ENCODE data around the gene SSBP1.
A peak's percentile ranks its signal among the peaks of the same experiment; 100 is the strongest.
"Not testable (repeated sequence)": the region's sequence is repeated elsewhere in the genome, so short reads cannot be mapped to it uniquely, and the experiment has no call there.

Gene SSBP1

DNA sequence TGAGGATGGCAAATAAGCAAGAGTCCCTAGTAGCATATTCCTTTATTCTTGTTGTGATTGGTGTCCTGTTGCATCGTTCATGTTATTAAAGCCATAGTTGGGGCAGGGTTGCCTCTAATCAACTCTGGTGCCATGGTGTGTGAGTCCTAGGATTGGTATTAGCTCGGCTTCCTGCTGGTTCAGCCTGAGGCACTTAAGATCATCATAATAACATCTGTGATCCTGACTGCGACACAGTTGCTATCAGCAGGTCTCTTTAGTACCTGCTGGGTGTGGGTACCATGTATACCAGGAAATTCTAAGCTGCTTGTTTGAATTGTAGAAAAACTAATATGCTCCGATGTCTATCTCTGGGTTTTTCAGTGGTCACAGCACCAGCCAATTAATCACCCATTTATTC, 28.4 kb upstream of the SSBP1 start:
- DNase-seq, result no peak

- DNase-seq, result no peak
These were observed 27.9 kb upstream of the SSBP1 start for GRCh38 chr7:141710301-141710700.

DNA sequence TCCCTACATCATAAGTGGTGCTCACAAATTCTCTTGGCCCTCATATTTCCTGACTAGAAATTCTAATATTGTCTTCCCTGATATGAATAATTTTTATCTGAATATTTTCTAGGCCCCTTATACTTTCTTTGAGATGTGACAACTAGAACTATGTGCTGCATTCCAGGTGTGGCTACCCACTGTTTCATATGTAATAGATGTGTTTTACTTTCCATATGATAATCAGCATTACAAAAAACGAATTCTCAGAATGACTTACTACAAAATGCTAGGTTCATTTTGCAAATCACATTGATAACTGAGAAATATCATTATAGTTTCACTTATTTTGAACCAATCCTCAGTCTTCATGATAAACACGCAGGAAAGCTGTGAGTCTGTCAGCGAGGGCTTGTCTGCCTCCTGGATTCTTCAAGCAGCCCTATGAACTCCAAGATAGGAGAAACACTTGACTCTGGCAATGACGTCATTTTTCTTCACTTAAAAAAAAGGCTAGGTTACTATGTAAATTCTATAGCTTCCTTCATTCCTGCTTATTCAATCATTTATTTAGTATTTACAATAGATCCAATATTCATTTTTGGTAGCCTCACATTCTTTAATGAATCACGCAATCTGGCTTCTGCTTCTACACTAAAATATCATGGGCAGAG, 25.4 kb upstream of the SSBP1 start:
- DNase-seq, result no peak

GRCh38 chr7:141713890-141714289, 24.3 kb upstream of the SSBP1 start:
- DNase-seq, result no peak

DNA sequence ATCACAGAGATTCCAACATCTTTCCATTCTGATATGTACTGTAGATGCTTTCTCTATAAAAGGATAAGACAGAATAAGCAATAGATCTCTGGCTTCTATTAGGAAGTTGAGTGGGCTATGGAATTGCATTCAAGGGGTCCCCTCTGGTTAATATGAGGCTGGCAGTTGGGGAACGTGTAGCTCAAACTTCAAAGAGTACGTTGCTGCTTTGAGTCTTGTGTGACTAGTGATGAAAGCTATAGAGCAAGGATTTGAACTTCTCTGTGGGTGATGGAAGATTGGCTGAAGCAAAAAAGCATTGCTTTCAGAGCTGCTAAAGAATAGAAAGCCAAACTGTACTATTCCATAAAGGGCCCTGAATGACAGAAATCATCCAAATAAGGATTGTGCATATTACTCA, 23.6 kb upstream of the SSBP1 start:
- no peak for DNase-seq

DNA sequence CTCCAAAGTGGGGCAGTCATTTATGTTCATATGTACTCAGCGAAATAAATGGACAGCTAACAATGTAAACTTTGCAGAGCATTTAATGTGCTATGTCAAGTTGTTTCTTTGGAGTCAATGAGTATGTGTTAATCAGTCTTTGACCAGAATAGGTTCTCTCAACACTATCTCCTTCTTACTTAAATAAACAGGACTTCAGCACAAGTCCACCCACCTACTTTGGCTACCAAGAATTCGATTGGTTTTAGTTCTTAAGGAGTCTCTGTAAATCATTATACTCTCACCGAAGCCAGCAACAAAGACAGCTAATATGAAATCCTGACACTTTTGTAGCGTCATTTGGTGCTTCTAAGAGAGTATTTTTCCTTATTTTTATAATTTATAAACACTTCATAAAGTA, 23.1 kb upstream of the SSBP1 start:
- no peak for DNase-seq

- DNase-seq, result no peak
These were observed 22.1 kb upstream of the SSBP1 start for GRCh38 chr7:141715794-141716689.

DNA sequence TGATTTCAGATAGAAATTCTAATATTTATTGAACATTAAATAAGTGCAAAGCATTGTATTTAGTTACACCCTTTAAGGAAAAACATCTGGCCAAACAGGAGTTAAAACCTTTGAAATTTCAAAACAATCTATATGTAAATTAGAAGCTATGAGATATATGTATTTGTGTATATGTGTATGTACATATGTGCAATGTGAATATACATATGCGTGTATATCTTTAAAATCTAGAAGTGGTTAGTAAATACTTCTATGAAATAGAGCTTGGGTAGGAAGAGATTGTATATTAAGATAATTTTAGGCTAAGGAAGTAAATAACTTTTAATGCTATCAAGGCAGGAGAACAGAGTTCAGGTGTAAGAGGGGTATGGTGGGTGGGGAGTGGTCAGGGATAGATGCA, 20.7 kb upstream of the SSBP1 start:
- DNase-seq, result no peak

DNA sequence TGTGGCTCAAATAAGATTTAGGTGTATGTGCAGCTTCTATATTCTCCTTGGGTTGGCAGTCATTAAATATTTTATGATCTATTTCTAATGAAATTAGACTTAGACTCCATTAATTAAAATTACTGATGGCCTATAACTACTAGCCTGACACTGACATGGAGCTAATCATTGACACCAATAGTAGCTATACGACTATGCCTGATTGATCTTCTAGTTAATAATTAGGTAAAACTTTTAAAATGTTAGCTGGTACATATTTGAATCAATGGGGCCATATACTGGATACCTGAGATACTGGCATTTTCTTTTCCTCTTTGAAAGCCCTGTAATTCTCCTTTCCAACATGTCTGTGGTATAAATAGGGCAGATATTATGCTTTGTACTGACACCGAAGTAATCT, 15.6 kb upstream of the SSBP1 start:
- DNase-seq, result no peak

- DNase-seq, result no peak
These were observed 9.1 kb upstream of the SSBP1 start for GRCh38 chr7:141729020-141729419.

DNA sequence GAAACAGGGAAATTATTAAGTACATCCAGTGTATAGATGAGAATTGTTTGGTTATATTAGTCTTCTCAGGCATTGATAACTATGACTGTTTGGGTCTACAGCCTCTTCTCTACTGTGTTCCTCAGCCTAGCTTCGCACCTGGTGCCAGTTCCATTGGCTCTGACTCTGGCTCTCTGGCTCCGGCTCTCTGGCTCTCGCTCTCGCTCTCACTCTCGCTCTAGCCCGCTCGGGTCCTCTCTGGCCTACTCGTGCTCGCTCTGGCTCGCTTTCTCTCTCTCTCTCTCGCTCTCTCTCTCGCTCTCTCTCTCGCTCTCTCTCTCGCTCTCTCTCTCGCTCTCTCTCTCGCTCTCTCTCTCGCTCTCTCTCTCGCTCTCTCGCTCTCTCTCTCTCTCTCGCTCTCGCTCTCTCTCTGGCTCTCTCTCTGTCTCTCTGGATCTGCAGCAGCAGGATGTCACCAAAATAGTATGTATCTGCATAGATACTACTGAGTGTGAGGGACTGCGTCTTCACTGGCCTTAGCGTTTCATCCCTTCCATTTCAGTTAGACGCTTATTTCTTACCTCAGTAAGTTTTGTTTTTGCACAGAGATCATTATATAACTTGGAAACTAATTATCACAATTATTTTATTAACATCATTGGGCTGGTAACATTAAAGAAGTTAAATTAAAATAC, 6.5 kb upstream of the SSBP1 start:
- DNase-seq, result no peak

GRCh38 chr7:141737118-141737835, 881 bp upstream of the SSBP1 start:
- DNase-seq, result no peak

DNA sequence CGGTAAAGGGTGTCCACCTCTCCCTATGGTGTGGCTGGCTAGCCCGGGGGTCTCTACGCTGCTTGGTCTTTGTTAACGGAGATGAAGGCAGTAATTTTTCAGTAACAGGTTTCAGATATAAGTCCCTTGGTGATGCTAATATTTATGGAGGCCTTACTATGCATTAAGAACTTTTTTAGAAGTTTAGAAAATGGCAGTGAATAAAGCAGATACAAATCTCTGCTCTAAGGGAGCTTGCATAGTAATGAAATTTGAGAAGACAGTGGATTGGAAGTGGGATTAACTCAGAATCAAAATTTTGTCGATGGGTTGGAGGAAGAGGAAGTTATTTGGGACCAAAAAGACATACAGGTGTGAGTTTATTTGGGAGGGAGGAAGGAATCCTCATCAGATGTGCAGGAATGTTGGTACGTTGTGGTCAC, 445 bp downstream of the SSBP1 start:
- DNase-seq, result no peak

DNA sequence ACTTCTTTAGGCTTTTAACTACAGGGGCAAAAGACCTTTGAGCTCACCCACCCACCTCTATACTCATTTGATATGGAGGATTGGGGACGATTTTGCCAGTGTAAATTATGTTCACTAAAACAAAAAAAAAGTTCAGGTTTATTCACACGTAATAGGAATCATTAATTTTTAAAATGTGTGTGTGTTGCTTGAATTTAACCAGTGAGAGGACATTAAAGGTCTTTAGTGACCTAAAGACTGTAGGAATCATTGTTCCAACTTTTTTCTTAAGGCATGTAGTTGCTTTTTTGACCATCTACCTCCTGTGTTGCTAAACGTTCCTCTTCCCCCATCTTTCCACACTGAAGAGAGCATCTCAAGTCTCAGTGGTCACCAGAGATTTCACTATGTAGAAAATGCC, 1.1 kb downstream of the SSBP1 start:
- no peak for DNase-seq

- DNase-seq, result no peak
These were observed 4.1 kb downstream of the SSBP1 start for GRCh38 chr7:141742229-141742628.

DNA sequence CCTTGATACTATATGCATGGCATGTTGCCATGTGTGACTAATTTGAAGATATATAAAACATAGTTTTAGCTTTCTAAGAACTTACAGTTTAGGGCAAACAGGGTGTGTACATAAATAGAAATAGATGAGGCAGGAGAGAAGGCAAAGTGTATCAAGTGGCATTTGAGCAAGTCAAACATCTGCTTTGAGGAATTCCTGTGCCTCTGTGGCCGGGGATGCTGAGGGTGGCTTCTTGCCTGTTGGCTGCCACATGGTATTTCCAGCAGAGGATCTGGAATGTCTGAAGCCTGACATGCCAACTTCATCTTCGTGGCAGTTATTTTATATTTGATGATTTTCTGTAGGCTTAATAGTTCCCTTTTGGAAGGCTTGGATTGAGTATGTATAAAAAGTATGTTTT, 6.0 kb downstream of the SSBP1 start:
- no peak for DNase-seq

DNA sequence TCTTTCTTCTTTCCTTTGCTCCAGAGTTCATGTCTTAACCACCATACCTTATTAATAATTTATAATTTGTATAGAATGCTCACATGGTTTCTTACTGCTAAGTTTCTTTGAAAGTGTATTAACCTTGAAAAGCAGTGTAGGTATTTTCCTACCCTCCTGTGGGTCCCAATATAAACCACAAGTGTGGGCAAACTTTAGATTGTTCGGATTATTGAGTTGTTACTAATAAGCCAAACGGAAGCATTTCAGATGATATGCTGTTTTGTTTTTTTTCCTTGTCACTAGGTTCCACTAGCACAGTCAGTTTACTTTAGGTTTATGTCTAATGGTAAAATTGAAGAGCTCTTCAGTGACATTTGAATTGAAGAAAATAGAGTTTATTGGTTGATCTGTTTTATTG, 10.2 kb downstream of the SSBP1 start:
- DNase-seq, result peak; percentile 37

- not testable (repeated sequence) for DNase-seq
These were observed 13.7 kb downstream of the SSBP1 start for GRCh38 chr7:141751904-141752303.

DNA sequence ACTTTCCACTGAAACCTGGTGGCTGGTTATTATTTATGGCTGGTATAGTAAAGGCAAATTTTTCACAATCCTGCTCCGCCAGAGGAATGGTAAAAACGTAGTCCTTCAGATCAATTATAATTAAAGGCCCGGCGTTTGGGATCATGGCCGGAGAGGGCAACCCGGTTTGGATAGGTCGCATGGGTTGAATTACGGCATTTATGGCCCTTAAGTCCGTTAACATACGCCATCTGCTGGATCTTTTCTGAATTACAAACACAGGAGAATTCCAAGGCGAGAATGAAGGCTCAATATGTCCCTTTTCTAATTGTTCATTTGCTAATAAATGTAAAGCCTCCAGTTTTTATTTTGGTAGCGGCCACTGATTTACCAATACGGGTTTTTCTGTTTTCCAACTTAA, 14.5 kb downstream of the SSBP1 start:
- DNase-seq, result no peak

DNA sequence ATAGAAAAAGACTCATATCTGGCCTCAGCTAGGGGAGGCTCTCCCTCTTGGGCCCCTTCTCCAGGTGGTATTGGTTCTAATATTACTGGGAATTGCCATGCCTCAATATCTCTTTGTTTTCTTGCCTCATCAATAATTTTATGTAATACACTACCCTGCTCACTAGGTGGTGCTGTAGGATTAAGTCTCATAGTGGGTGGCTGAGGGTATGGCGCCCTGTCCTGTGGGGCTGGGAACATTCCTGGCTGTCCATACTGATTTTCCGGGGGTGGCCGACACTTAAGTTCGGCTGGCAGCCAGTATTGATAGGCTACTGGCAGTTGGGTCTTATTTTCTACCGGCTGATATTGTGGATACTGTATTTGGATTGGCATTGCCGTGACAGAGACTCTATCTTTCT, 16.8 kb downstream of the SSBP1 start:
- DNase-seq, result no peak

DNA sequence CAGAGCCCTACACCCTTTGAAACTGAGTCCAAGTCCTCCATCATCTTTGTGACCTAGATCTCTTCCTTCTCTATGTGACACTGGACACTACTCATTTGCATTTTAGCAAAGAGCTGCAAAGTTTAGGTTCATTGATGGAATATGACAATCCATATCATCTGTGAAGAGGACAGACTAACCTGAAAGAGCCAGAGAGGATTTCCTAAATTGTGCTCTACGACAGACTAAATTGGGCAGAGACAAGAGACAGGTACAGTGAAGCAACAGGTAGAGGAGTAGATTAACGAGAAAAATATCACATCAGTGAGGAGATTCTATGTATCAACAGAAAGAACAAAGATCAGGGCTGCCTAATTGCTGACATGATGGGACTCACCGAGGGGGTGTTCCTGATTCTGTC, 25.6 kb downstream of the SSBP1 start, which contains the start of gene TAS2R3:
Gene TAS2R3 (plus strand): TSS at position 301 of the 400 bp plus-strand sequence. CDS start 62 bp downstream, at position 363.
- DNase-seq, result no peak

DNA sequence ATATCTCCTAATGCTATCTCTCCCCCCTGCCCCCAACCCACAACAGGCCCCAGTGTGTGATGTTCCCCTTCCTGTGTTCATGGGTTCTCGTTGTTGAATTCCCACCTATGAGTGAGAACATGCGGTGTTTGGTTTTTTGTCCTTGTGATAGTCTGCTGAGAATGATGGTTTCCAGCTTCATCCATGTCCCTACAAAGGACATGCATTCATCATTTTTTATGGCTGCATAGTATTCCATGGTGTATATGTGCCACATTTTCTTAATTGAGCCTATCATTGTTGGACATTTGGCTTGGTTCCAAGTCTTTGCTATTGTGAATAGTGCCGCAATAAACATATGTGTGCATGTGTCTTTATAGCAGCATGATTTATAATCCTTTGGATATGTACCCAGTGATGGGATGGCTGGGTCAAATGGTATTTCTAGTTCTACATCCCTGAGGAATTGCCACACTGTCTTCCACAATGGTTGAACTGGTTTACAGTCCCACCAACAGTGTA, 32.0 kb downstream of the SSBP1 start:
- not testable (repeated sequence) for DNase-seq

- DNase-seq, result no peak
These were observed 38.2 kb downstream of the SSBP1 start, which contains the start of gene TAS2R4 for GRCh38 chr7:141776374-141776773. Gene TAS2R4, plus strand, starts transcription at chr7:141776674. Its CDS starts 1,815 bp downstream, at chr7:141778489.

All from kidney glomerular epithelial cell (primary cell).